ENCODE results near the gene TMPRSS9.
"Not testable (repeated sequence)": the region's sequence is repeated elsewhere in the genome, so short reads cannot be mapped to it uniquely, and the experiment has no call there.

TMPRSS9 gene

DNA sequence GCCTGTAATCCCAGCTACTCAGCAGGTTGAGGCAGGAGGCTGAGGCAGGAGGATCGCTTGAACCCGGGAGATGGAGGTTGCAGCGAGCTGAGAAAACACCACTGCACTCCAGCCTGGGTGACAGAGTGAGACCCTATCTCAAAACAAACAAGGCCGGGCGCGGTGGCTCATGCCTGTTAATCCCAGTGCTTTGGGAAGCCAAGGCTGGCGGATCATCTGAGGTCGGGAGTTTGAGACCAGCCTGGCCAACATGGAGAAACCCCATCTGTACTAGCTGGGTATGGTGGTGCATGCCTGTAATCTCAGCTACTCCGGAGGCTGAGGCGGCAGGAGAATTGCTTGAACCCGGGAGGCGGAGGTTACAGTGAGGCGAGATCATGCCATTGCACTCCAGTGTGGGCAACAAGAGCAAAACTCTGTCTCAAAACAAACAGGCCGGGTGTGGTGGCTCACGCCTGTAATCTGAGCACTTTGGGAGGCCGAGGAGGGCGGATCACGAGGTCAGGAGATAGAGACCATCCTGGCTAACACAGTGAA, 35.3 kb downstream of the TMPRSS9 start:
- DNase-seq, result not testable (repeated sequence)

DNA sequence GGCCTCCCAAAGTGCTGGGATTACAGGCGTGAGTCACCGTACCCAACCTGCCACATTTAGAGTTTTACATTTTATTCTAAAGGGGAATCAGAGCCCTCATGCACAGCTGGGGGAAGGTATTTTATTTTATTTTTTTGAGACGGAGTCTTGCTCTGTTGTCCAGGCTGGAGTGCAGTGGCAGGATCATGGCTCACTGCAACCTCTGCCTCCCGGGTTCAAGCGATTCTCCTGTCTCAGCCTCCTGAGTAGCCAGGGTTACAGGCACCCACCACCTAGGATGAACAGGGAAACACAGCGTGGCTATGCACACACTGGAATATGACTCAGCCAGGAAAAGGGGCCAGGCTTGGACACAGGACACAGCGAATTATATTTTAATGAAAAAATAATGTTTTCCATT, 37.1 kb downstream of the TMPRSS9 start:
- not testable (repeated sequence) for DNase-seq

DNA sequence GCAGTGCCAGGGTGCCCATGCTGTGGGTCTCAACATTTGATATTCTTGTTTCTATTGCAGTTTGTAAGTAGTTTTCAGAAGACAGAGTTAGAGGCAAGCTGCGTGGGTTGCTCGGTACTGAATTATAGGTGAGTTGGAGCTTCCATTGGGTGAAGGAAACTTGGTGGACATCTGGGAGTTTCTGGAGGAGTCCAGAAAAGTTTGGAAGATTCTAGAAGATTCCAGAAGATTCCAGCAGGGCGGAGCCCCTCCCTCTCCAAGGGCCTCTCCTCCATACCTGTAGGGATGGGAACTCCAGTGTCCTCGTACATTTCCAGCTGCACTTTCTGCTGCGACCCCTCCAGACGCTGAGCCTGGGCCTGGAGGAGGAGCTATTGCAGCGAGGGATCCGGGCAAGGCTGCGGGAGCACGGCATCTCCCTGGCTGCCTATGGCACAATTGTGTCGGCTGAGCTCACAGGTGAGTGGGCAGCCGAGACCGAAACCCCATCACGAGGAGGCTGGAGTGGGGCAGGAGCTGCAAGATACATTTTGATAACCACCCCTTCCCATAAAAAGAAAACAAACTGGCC, 38.8 kb downstream of the TMPRSS9 start:
- no peak for DNase-seq

DNA sequence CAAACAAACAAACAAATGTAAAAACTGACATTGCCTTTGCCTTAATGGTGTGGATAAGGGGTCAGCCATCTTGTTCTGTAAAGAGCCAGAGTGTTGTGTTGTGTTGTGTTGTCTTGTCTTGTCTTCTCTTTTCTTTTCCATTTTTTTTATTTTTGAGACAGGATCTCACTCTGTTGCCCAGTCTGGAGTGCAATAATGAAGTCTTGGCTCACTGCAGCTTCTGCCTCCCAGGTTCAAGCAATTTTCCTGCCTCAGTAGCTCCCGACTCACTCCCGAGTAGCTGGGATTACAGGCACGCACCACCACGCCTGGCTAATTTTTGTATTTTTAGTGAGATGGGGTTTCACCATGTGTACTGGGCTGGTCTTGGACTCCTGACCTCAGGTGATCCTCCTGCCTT, 39.5 kb downstream of the TMPRSS9 start:
- no peak for DNase-seq

DNA sequence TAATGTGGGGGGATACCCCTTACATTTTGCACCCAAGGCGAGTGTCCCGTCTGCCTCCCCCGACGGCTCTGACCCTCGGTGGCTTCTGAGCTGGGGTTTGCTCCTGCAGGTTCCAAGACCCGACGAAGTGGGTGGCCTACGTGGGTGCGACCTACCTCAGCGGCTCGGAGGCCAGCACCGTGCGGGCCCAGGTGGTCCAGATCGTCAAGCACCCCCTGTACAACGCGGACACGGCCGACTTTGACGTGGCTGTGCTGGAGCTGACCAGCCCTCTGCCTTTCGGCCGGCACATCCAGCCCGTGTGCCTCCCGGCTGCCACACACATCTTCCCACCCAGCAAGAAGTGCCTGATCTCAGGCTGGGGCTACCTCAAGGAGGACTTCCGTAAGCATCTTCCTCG, 48.2 kb downstream of the TMPRSS9 start:
- no peak for DNase-seq

DNA sequence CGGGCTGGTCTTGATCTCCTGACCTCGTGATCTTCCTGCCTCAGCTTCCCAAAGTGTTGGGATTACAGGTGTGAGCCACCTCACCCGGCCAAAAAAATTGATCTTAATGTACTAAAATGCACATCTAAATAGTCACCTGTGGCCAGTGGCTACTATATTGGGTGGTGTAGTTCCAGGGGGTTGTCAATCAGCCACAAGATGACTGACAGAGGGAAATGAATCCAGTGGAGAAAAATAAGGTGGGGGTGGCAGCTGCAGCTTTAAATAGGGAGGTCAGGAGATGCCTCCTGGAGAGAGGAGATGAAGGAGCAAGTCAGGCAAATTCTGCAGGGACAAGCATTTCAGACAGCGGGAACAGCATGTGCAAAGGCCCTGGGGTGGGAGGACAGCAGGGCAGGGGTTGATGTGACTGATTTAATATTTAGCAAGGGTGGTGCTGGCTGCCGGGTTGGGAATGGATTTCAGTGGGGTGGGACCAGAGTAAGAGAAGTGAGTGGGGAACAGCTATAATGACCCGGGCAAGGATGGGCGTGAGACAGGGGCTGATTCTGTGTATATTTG, 49.4 kb downstream of the TMPRSS9 start:
- DNase-seq, result no peak

DNA sequence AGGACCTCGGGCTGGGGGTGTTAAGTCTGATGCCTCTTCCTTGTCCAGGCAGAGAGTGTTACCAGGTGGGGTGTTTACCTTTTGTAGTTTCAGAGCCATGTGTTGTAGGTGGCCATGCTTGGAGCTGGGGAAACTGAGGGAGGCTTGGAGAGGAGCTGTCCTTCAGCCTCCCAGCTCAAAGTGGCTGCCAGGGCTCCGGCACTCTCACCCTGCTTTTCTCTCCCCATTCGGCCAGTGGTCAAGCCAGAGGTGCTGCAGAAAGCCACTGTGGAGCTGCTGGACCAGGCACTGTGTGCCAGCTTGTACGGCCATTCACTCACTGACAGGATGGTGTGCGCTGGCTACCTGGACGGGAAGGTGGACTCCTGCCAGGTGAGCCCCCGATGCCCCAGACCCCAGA, 50.0 kb downstream of the TMPRSS9 start:
- DNase-seq, result no peak

DNA sequence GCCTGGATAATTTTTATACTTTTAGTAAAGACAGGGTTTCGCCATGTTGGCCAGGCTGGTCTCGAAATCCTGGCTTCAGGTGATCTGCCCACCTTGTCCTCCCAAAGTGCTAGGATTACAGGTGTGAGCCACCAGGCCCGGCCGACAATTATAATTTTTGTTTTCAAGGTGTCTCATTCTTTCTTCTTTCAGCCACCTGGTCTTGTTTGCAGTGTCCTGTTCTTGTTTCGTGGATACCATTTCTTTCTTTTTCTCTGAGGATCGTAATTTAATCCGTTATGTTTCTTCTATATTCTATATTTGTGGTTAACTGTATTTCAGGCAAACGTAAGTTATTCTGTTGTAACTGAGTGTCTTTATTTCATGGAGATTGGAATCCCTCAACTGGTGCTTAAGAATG, 51.6 kb downstream of the TMPRSS9 start:
- DNase-seq, result no peak

DNA sequence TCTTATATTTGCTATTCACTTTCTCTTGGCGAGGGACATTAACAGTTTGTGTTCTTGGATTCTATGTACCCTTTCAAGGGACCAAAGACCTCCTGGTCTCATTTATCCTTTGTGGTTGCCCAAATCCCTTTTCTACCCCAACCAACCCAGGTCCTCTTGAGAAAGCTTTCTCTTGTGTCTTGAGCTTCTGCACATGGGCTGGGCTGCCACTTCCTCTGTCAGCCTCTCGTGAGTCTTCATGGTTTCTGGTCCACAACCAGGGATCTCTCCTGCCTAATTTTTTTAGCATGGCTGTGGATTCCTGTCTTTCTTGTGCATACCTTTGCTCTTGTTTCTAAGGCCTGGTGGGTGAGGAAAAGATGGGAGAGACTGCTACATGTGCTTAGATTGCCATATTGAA, 52.4 kb downstream of the TMPRSS9 start:
- DNase-seq, result no peak

DNA sequence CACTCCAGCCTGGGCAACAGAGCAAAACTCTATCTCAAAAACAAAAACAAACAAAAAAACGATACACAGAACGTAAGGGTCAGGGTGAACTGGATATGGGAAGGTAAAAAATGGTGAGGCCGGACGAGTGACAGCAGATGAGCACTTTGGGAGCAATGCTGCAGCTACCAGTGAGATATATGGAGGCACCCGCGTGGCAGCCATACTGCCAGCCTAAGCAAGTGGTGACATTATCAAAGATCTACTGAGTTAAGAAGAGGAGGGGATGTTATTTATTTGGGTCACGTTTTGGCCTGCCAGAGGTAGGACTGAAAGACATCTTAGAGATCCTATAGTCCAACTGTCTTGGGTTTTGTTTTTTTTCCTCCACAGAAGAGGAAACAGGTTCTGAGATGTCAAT, 53.1 kb downstream of the TMPRSS9 start:
- DNase-seq, result no peak

DNA sequence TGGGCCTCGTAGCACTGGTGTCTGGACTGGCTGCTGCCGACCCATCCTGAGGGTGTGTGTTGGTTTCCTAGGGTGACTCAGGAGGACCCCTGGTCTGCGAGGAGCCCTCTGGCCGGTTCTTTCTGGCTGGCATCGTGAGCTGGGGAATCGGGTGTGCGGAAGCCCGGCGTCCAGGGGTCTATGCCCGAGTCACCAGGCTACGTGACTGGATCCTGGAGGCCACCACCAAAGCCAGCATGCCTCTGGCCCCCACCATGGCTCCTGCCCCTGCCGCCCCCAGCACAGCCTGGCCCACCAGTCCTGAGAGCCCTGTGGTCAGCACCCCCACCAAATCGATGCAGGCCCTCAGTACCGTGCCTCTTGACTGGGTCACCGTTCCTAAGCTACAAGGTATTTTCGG, 53.6 kb downstream of the TMPRSS9 start:
- DNase-seq, result no peak

DNA sequence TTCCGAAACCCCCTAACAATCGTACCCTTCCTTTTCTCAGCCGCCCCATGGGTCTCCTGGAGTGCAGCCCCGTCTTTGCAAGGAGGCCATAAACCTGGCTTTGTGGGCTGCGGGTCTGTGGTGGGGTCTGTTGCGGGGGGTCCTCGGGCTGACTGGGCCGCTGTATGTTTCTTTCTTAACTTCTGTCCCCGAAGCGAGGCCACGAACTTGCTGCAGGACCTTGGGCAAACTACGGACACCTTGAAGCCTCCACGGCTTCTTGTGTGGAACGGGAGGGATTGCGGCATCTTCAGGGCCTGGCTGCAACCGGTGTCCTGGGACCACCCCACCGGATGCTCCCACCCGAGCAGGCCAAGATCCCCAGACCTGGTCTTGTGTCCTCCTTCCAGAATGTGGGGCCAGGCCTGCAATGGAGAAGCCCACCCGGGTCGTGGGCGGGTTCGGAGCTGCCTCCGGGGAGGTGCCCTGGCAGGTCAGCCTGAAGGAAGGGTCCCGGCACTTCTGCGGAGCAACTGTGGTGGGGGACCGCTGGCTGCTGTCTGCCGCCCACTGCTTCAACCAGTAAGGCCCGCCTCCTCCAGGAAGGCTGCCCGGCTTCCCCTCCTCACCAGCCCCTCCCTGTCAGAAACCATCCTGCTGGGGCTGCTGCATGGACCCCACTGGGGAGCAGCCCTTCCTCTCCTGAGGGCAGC, 55.4 kb downstream of the TMPRSS9 start:
- no peak for DNase-seq

DNA sequence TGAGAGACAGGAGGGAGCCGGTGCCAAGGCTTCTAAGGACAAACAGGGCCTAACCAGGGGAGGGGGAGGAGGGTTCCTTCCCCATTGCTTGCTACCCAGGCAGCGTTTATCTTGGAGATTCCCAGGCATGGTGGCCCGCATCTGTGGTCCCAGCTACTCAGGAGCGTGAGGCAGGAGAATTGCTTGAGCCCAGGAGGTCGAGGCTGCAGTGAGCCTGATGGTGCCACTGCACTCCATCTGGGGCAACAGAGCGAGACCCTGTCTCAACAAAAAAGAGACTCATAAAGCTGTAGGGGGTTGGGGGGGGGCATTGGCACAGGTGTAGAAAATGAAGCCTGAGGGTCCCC, 55.9 kb downstream of the TMPRSS9 start:
- no peak for DNase-seq

DNA sequence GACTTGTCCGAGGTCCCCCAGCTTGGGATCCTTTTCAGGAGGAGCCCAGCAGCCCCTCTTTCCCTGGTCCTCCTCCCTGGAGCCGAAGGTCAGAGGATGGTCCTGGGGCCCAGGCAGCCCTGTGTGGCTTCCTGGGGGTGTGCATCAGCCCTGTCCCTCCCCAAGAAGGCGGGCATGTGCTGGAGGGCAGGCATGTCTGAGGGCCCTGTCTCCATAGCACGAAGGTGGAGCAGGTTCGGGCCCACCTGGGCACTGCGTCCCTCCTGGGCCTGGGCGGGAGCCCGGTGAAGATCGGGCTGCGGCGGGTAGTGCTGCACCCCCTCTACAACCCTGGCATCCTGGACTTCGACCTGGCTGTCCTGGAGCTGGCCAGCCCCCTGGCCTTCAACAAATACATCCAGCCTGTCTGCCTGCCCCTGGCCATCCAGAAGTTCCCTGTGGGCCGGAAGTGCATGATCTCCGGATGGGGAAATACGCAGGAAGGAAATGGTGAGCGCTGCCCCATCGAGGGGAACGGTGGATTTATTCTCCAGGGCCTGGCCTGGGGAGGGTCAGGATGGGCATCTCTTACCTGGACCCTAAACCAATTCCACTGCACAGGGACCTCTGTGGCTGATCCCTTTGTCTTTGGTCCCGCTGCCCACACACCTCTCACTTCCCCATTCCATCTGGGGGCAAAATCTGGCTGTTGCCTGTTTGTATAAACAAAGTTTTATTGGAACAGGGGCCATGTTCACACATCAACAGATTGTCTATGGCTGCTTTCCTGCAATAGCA, 56.4 kb downstream of the TMPRSS9 start:
- DNase-seq, result no peak

DNA sequence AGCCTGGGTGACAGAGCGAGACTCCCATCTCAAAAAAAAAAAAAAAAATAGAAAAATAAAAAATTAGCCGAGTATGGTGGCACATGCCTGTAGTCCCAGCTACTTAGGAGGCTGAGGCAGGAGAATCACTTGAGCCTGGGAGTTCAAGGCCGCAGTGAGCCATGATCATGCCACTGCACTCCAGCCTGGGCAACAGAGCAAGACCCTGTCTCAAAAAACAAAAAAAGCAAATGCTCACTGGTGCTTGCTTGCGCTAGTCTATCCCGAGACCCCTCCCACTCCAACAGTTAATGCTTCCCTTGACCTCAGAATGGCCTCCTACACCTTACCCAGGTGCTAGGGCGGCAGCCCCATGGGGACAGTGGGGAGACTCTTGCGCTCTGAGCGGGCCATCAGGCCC, 57.4 kb downstream of the TMPRSS9 start:
- not testable (repeated sequence) for DNase-seq

DNA sequence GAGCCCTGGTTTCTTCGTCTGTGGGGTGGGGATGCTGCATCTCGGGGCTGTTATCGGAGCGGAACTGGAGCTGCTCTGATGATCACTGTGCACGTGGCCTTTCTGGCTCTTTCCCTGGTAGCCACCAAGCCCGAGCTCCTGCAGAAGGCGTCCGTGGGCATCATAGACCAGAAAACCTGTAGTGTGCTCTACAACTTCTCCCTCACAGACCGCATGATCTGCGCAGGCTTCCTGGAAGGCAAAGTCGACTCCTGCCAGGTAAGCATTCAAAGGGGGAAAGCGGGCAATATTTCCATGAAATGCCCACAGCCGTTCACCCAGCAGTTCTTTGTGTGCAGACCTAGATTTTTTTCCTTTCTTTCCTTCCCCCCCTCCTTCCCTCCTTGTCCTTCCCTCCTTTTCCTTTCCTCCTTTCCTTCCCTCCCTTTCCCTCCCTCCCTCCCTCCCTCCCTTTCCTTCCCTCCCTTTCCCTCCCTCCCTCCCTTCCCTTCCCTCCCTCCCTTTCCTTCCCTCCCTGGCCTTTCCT, 57.9 kb downstream of the TMPRSS9 start:
- DNase-seq, result no peak

DNA sequence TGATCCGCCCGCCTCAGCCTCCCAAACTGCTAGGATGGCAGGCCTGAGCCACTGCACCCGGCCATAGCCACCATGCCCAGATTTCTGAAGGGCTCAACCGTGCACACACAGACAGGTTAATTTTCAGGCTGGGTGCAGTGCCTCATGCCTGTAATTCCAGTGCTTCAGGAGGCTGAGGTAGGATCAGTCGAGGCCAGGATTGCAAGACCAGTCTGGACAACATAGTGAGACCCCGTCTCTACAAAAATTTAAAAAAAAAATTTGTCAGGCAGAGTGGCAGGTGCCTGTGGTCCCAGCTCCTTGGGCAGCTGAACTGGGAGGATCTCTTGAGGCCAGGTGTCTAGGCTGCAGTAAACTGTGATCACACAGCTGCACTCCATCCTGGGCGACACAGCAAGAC, 59.7 kb downstream of the TMPRSS9 start:
- DNase-seq, result no peak

DNA sequence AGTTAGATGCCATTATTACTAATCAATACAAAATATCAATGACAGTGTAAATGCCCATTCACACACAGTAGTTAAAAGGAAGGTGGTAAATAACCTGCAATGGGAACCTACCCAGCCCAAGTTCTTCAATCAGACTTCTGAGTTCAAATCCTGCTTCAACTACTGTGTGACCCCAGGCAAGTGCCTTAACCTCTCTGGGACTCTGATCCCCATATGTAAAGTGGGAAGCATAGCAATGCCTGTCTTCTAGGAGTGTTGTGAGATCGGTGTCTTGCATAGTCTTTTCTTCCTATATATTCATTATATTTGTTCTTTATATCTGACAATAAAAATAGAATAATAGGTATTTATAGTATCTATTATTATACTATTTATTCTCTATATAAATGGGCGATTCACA, 60.4 kb downstream of the TMPRSS9 start:
- no peak for DNase-seq

DNA sequence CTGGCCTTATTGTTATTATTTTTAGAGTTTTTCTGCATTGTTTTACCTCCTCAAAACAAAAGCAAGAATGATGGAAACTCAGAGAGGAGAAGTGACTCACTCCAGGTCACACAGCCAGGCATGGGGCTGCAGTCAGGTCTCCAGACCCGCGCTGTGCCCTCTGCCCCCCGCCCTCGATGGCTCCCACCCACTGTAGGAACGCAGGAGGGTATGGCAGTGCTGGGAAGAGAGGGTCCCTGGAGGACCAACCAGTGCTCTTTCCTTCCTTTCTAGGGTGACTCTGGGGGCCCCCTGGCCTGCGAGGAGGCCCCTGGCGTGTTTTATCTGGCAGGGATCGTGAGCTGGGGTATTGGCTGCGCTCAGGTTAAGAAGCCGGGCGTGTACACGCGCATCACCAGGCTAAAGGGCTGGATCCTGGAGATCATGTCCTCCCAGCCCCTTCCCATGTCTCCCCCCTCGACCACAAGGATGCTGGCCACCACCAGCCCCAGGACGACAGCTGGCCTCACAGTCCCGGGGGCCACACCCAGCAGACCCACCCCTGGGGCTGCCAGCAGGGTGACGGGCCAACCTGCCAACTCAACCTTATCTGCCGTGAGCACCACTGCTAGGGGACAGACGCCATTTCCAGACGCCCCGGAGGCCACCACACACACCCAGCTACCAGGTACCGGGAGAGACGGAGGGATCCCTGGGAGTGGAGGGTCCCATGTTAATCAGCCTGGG, 61.7 kb downstream of the TMPRSS9 start:
- DNase-seq, result no peak

DNA sequence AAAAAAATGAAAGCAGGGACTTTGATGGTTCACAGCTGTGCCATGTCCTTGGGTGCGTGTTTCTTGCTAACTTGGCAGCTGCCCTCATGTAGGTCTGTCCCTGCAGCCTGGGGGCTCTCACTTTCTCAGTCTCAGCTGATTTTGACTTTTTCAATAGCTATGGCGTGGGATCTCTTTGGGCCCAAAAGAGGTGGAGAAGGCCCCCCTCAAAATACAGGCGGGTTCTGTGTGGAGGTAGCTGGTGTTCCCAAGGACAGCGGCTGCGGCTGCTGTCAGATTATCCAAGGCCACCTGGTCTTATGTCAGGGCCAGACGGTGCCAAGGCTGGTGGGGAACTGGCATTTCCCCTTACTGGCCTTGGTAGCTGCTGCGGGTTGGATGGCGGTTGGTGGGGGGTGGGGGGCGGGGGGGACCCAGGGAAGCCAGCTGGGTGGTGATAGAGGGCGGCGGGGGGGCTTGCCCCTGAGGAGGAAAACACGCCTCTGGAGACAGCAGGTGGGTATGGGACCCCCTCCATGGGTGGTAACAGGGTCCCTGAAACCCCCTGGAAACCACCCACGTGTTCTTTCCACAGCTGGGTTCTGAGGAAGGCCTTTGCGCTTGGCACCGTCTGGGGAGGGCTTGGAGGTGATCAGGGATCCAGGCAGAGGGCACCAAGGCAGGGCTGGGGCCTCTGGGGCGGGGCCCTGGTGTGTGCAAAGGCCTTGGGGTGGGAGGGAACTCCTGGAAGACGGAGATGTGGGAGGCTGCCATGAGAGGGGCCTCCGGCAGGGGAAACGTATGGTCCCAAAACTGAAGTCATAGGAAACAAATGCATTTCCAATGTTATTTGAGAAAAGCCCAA, 63.2 kb downstream of the TMPRSS9 start:
- no peak for DNase-seq

DNA sequence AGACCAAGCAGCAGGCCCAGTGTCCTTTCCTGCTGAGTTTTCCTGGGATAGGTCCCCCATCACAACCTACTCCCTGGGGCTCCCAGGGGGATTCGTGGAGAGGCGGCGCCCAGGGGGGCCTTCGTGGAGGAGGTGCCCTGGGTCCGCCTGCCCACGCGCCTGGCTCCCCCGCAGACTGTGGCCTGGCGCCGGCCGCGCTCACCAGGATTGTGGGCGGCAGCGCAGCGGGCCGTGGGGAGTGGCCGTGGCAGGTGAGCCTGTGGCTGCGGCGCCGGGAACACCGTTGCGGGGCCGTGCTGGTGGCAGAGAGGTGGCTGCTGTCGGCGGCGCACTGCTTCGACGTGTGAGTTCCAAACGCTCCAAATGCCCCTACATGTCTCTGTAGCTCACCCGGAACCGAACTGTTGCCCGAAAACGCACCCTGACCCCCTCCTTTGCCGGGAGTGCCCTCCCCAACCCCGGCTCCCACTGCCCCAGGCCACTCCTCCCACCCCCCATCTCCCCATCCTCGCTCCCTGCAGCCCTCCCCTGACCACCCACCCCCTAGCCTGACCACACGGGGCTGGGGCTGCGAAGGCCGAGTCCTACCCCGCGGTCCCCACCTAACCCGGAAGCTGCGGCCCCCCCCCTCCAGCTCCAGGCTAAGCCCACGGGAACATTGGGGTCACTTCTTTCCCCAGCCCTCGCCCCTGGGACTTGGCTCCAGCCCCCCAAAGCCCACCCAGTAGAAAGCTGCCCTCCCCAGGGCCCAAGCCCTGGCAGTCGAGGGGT, 64.0 kb downstream of the TMPRSS9 start:
- no peak for DNase-seq

Measured in DMS 273 treated with DMSO at 0.1 percent for 48 hours (cell line).